A549 (cell line): ENCODE results near the gene LRRC70. TPM values are rescaled to one million over a fixed set of nuclear protein-coding genes. Genes with fewer than 3 reads are reported as not detected.
A peak's percentile ranks its signal among the peaks of the same experiment; 100 is the strongest.

ENCODE experiments used
- ATAC-seq, 2 experiments: fragments of 200-7000 bp in 1 of 2; fragments of >200 bp in 1 of 2; cut with Nextera tagmentation in 1 of 2; cut with Tn5 transposase in 1 of 2; 3 replicates each; pipeline versions ENCODE4 v1.8.0 to v1.9.1; 2018 to 2020; ENCODE audit warnings: mild to moderate bottlenecking in 1 of 2, moderate library complexity in 1 of 2
- CTCF ChIA-PET: fragments of 300-600 bp; sonication (Branson Sonifier 250); formaldehyde crosslinking; extraction: SDS; loops from one replicate; lab custom pipeline; 2021; ENCODE audit warnings: antibody characterized with exemption, inconsistent platforms; lab: Yijun Ruan, JAX
- POLR2A ChIA-PET: fragments of 350-600 bp; formaldehyde crosslinking; extraction: SDS; loops from one replicate; lab custom pipeline; 2021; ENCODE audit warnings: antibody characterized with exemption, inconsistent platforms; lab: Yijun Ruan, JAX
- DNase-seq, 2 experiments: peaks; one replicate each; pipeline versions ENCODE4 v3.0.0 to v3.0.0-alpha.2; 2011 to 2016; ENCODE audit warnings: low read depth in 1 of 2, low spot score in 1 of 2
- FAIRE-seq: peaks from 2 replicates; lab custom pipeline; 2011; peaks lifted over from hg19 to GRCh38; lab: Jason Lieb, UNC
- H3K27ac ChIP-seq, 2 experiments: fragments of >200 bp; sonication (Bioruptor Twin); formaldehyde crosslinking; 3 replicates each; pipeline ENCODE4 v1.5.1; 2016 to 2017
- H3K4me1 ChIP-seq: fragments of >200 bp; sonication (Bioruptor Twin); formaldehyde crosslinking; 3 replicates; pipeline ENCODE4 v1.6.1; 2016
- H3K4me2 ChIP-seq: fragments of >200 bp; sonication (Bioruptor Twin); formaldehyde crosslinking; 3 replicates; pipeline ENCODE4 v1.6.1; 2016
- H3K4me3 ChIP-seq: fragments of >200 bp; sonication (Bioruptor Twin); formaldehyde crosslinking; 3 replicates; pipeline ENCODE4 v1.5.1; 2016
- H3K9me3 ChIP-seq: fragments of >200 bp; sonication (Bioruptor Twin); formaldehyde crosslinking; 3 replicates; pipeline ENCODE4 v1.6.1; 2016
- ATOH8 ChIP-seq: fragments of 250-450 bp; sonication (Bioruptor Pico); IDR thresholded peaks from 2 replicates; pipeline ENCODE4 v1.5.0; 2020; ENCODE audit warnings: low read depth, mild to moderate bottlenecking, moderate library complexity
- BHLHE40 ChIP-seq: IDR thresholded peaks from 2 replicates; pipeline ENCODE4 v1.6.1; 2012; ENCODE audit warnings: low read depth, low read length, inconsistent platforms
- CHD2 ChIP-seq: fragments of 150-350 bp; IDR thresholded peaks from 2 replicates; pipeline ENCODE4 v1.6.1; 2014; ENCODE audit warnings: low read length; ENCODE audit not compliant: partially characterized antibody
- CHD4 ChIP-seq: fragments of 200-600 bp; sonication (generic); IDR thresholded peaks from 2 replicates; pipeline ENCODE4 v1.6.1; 2016; ENCODE audit warnings: antibody characterized with exemption, mild to moderate bottlenecking, borderline replicate concordance
- E2F6 ChIP-seq: IDR thresholded peaks from 2 replicates; pipeline ENCODE4 v1.6.1; 2012; ENCODE audit warnings: low read depth, borderline replicate concordance
- EHF ChIP-seq: fragments of 250-450 bp; sonication (Bioruptor Pico); IDR thresholded peaks from 2 replicates; pipeline ENCODE4 v1.5.0; 2020; ENCODE audit warnings: mild to moderate bottlenecking
- EP300 ChIP-seq, 2 experiments: fragments of >200 bp; sonication (Bioruptor Twin); formaldehyde crosslinking; IDR thresholded peaks; 2 replicates in 1 of 2; 3 replicates in 1 of 2; pipeline ENCODE4 v1.6.1; 2016 to 2017
- FOSB ChIP-seq: fragments of 250-450 bp; sonication (Bioruptor Pico); IDR thresholded peaks from 2 replicates; pipeline ENCODE4 v1.5.0; 2020; ENCODE audit warnings: mild to moderate bottlenecking, moderate library complexity
- FOSL2 ChIP-seq, 2 experiments: fragments of 450-650 bp in 1 of 2; fragments of >200 bp in 1 of 2; sonication (Bioruptor Twin) in 1 of 2; formaldehyde crosslinking; IDR thresholded peaks; 2 replicates each; pipeline versions ENCODE4 v1.5.0 to v1.6.1; 2016 to 2020; ENCODE audit warnings: mild to moderate bottlenecking in 1 of 2, moderate library complexity in 1 of 2
- FOXS1 ChIP-seq: fragments of 250-450 bp; sonication (Bioruptor Pico); IDR thresholded peaks from 2 replicates; pipeline ENCODE4 v1.5.0; 2020; ENCODE audit warnings: mild to moderate bottlenecking, moderate library complexity
- GATA3 ChIP-seq: IDR thresholded peaks from 2 replicates; pipeline ENCODE4 v1.6.1; 2012; ENCODE audit warnings: borderline replicate concordance
- HDAC2 ChIP-seq: fragments of 200-600 bp; sonication (generic); IDR thresholded peaks from 2 replicates; pipeline ENCODE4 v1.6.1; 2016
- HES2 ChIP-seq: fragments of >200 bp; sonication (Bioruptor Twin); formaldehyde crosslinking; IDR thresholded peaks from 2 replicates; pipeline ENCODE4 v1.6.1; 2016
- HEYL ChIP-seq: fragments of 250-450 bp; sonication (Bioruptor Pico); IDR thresholded peaks from 2 replicates; pipeline ENCODE4 v1.8.0; 2021; ENCODE audit warnings: mild to moderate bottlenecking, moderate library complexity
- HOXA7 ChIP-seq: fragments of 250-450 bp; sonication (Bioruptor Pico); IDR thresholded peaks from 2 replicates; pipeline ENCODE4 v1.5.0; 2020; ENCODE audit warnings: mild to moderate bottlenecking, moderate library complexity
- HOXB13 ChIP-seq: fragments of 250-450 bp; sonication (Bioruptor Pico); IDR thresholded peaks from 2 replicates; pipeline ENCODE4 v1.5.0; 2020; ENCODE audit warnings: low read depth, mild to moderate bottlenecking, moderate library complexity
- JUN ChIP-seq, 2 experiments: fragments of >200 bp; sonication (Bioruptor Twin); formaldehyde crosslinking; IDR thresholded peaks; 2 replicates in 1 of 2; 3 replicates in 1 of 2; pipeline ENCODE4 v1.6.1; 2016 to 2017
- JUNB ChIP-seq: fragments of >200 bp; sonication (Bioruptor Twin); formaldehyde crosslinking; IDR thresholded peaks from 2 replicates; pipeline ENCODE4 v1.6.1; 2016
- KDM1A ChIP-seq: fragments of 200-600 bp; sonication (generic); IDR thresholded peaks from 2 replicates; pipeline ENCODE4 v1.6.1; 2016; ENCODE audit warnings: low read depth, mild to moderate bottlenecking
- MAFK ChIP-seq: fragments of 450-650 bp; IDR thresholded peaks from 2 replicates; pipeline ENCODE4 v1.6.1; 2014; ENCODE audit not compliant: partially characterized antibody
- NFE2L2 ChIP-seq: fragments of 150-350 bp; conservative IDR thresholded peaks from 2 replicates; pipeline ENCODE4 v1.6.1; 2014; ENCODE audit warnings: low read length
- NR3C1 ChIP-seq: fragments of >200 bp; sonication (Bioruptor Twin); formaldehyde crosslinking; IDR thresholded peaks from 3 replicates; pipeline ENCODE4 v1.6.1; 2017
- POLR2A ChIP-seq: IDR thresholded peaks from 2 replicates; pipeline ENCODE4 v1.6.1; 2012; ENCODE audit warnings: mild to moderate bottlenecking, low read length
- TFCP2L1 ChIP-seq: fragments of 250-450 bp; sonication (Bioruptor Pico); IDR thresholded peaks from 2 replicates; pipeline ENCODE4 v1.5.0; 2021; ENCODE audit warnings: mild to moderate bottlenecking
- TP53 ChIP-seq: fragments of 250-450 bp; sonication (Bioruptor Pico); IDR thresholded peaks from 2 replicates; pipeline ENCODE4 v1.5.0; 2021; ENCODE audit warnings: mild to moderate bottlenecking, moderate library complexity
- ZFP36 ChIP-seq: fragments of 450-650 bp; IDR thresholded peaks from 2 replicates; pipeline ENCODE4 v1.6.1; 2014; ENCODE audit warnings: borderline replicate concordance; ENCODE audit not compliant: partially characterized antibody
- WGBS: methylation state at CpG from one replicate; pipeline ENCODE4 v1.1.6; 2017; ENCODE audit errors: missing lambda C conversion rate; 5-methylcytosine and 5-hydroxymethylcytosine counted together
- polyA plus RNA-seq, 4 experiments: library from polyadenylated mRNA; depleted of rRNA in 3 of 4; stranded (reverse); fragments of >200 nt; fragmentation: RNase III in 1 of 4; extraction: RNeasy Plus Mini Kit Qiagen cat#74134 plus additional on column Dnase treatment in 1 of 4; gene quantifications; 2 replicates in 3 of 4; 3 replicates in 1 of 4; pipeline ENCODE4 v1.2.3, GENCODE V29; 2011 to 2017
- TF ChIP-seq, protein P1 (sequence below): IDR thresholded peaks from 2 replicates; pipeline ENCODE4 v1.6.1; 2012
- TF ChIP-seq, protein P2 (sequence below): fragments of 200-600 bp; sonication (generic); IDR thresholded peaks from 2 replicates; pipeline ENCODE4 v1.6.1; 2016; ENCODE audit warnings: antibody characterized with exemption, mild to moderate bottlenecking, moderate library complexity

The LRRC70 gene
- polyA plus RNA-seq, 2 of the 4 experiments (the other 2 are of a cell fraction): 0.32 TPM; not detected in 1

DNA sequence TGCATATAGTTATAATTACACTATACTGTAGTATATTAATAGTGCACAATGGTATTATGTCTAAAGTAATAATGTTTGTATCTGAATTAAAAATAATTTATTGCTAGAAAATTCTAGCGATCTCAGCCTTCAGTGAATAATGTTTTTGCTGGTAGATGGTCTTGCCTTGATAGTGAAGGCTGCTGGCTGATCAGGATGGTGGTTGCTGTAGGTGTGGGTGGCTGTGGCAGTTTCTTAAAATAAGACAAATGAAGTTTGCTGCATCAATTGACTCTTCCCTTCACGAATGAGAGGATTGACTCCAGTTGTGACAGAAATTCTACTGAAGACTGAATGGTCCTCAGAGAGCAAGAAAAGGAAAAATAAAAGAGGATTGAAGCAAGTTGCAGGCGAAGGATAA lies 19.7 kb upstream of the LRRC70 start (continued):
- TF ChIP-seq FOSL2 (IDR thresholded peaks at IDR 0.05) (no peak), FOSL2 (CRISPR knock-in tag; IDR thresholded peaks at IDR 0.05) (no peak), JUNB (no peak), KDM1A (no peak), NFE2L2 (no peak), JUN (IDR thresholded peaks at IDR 0.05) (no peak)

GRCh38 chr5:62560786-62561185 lies 17.8 kb upstream of the LRRC70 start:
- Histone ChIP-seq H3K4me1 (no peaks in the 10 kb centered on the region), H3K27ac (no peak overlapping the region), H3K4me2 (no peak overlapping the region), H3K4me3 (no peak overlapping the region), H3K9me3 (no peaks in the 10 kb centered on the region)
- ATAC-seq (no peak), DNase-seq (no peak), FAIRE-seq (no peak)
- TF ChIP-seq JUN (IDR thresholded peaks at IDR 0.05): no peak
- TF ChIP-seq CHD4: no peak
- no peak for TF ChIP-seq ZFP36
- TF ChIP-seq JUNB: no peak
- no peak for TF ChIP-seq EHF
- TF ChIP-seq CHD2: no peak
- no peak for TF ChIP-seq HES2
- no peak for TF ChIP-seq FOSB
- TF ChIP-seq POLR2A: no peak
- TF ChIP-seq HDAC2: no peak
- TF ChIP-seq FOXS1: no peak
- TF ChIP-seq BHLHE40: no peak
- TF ChIP-seq GATA3: no peak
- CTCF ChIA-PET: no interaction called here
- 92% methylated on average over 1 of the region's 1 CpG for WGBS
- POLR2A ChIA-PET: no interaction called here

GRCh38 chr5:62561896-62562295 lies 16.7 kb upstream of the LRRC70 start:
- WGBS: 86% methylated on average over 1 of the region's 1 CpG
- no peak for TF ChIP-seq ZFP36
- TF ChIP-seq MAFK: peak; percentile 96
- TF ChIP-seq HOXA7 (CRISPR knock-in tag): no peak
- Histone ChIP-seq H3K4me1 (no peaks in the 10 kb centered on the region), H3K4me2 (no peak overlapping the region), H3K4me3 (no peak overlapping the region), H3K9me3 (no peaks in the 10 kb centered on the region), H3K27ac (no peak overlapping the region)
- DNase-seq (no peak), ATAC-seq (no peak), FAIRE-seq (no peak)
- POLR2A ChIA-PET: no interaction called here
- CTCF ChIA-PET: no interaction called here

GRCh38 chr5:62562867-62563266 lies 15.8 kb upstream of the LRRC70 start:
- DNase-seq (no peak), ATAC-seq (no peak), FAIRE-seq (peak; percentile 65)
- WGBS: 86% methylated on average over 1 of the region's 1 CpG
- no peaks in the 10 kb centered on the region for H3K4me1 ChIP-seq
- ChIA-PET POLR2A (no interaction called here), CTCF (no interaction called here)
- no peak overlapping the region for H3K4me2 ChIP-seq
- peaks cover 6% of the 10 kb centered on the region; the same call in 2 of the 3 replicates for H3K9me3 ChIP-seq
- H3K4me3 ChIP-seq: no peak overlapping the region
- TF ChIP-seq, protein P1, sequence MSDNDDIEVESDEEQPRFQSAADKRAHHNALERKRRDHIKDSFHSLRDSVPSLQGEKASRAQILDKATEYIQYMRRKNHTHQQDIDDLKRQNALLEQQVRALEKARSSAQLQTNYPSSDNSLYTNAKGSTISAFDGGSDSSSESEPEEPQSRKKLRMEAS: no peak
- no peak for TF ChIP-seq E2F6
- no peak for TF ChIP-seq NR3C1
- no peak overlapping the region for H3K27ac ChIP-seq

DNA sequence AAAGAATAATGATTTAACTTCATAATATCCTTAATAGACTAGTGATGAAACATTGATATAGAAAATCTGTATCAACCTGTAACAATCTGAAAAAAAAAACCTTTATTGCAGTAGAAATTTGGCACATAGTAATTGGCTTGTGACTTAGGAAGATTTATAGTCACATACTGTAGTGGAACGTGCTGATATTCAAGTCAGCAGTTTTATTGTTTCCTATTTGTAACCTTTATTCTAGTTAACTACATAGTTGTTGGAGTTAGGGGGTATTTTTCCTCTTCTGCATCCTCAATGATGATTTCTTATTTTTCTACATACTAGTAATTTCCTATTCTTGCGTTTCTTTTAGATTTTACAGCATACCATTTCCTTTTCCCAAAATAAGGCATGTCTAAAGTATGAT lies 14.5 kb upstream of the LRRC70 start:
- DNase-seq: no peak
- no peak for ATAC-seq
- H3K27ac ChIP-seq: no peak overlapping the region
- no peak overlapping the region for H3K4me2 ChIP-seq
- FAIRE-seq: no peak
- ChIA-PET CTCF (no interaction called here), POLR2A (no interaction called here)
- no peaks in the 10 kb centered on the region for H3K4me1 ChIP-seq
- no peak overlapping the region for H3K4me3 ChIP-seq
- WGBS: 94% methylated on average over 2 of the region's 2 CpGs
- peaks cover 10% of the 10 kb centered on the region; the same call in 2 of the 3 replicates for H3K9me3 ChIP-seq
- TF ChIP-seq TFCP2L1 (CRISPR knock-in tag) (no peak), BHLHE40 (no peak), EP300 (IDR thresholded peaks at IDR 0.05) (no peak), ATOH8 (CRISPR knock-in tag) (no peak), TP53 (CRISPR knock-in tag) (no peak), POLR2A (no peak), FOSB (no peak), HEYL (no peak), HOXA7 (CRISPR knock-in tag) (no peak), HOXB13 (CRISPR knock-in tag) (no peak)
- TF ChIP-seq, protein P2, sequence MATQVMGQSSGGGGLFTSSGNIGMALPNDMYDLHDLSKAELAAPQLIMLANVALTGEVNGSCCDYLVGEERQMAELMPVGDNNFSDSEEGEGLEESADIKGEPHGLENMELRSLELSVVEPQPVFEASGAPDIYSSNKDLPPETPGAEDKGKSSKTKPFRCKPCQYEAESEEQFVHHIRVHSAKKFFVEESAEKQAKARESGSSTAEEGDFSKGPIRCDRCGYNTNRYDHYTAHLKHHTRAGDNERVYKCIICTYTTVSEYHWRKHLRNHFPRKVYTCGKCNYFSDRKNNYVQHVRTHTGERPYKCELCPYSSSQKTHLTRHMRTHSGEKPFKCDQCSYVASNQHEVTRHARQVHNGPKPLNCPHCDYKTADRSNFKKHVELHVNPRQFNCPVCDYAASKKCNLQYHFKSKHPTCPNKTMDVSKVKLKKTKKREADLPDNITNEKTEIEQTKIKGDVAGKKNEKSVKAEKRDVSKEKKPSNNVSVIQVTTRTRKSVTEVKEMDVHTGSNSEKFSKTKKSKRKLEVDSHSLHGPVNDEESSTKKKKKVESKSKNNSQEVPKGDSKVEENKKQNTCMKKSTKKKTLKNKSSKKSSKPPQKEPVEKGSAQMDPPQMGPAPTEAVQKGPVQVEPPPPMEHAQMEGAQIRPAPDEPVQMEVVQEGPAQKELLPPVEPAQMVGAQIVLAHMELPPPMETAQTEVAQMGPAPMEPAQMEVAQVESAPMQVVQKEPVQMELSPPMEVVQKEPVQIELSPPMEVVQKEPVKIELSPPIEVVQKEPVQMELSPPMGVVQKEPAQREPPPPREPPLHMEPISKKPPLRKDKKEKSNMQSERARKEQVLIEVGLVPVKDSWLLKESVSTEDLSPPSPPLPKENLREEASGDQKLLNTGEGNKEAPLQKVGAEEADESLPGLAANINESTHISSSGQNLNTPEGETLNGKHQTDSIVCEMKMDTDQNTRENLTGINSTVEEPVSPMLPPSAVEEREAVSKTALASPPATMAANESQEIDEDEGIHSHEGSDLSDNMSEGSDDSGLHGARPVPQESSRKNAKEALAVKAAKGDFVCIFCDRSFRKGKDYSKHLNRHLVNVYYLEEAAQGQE: no peak
